PC-3 (cell line): Measurements from ENCODE around the gene S100Z. TPM values are rescaled to one million over a fixed set of nuclear protein-coding genes. Genes with fewer than 3 reads are reported as not detected.

ENCODE experiments used
- ATAC-seq: fragments of 200-7000 bp; cut with Tn5 transposase; 2 replicates; pipeline ENCODE4 v1.9.1; 2020; ENCODE audit warnings: mild to moderate bottlenecking, moderate library complexity
- BruUV-seq: library from RNA; stranded (reverse); fragments of 400-500 nt; replicated peaks from 2 replicates; lab custom pipeline; 2021; lab: Mats Ljungman, UMichigan
- CTCF ChIA-PET: fragments of 300-600 bp; sonication (Branson Sonifier 250); formaldehyde crosslinking; loops from one replicate; lab custom pipeline; 2022; ENCODE audit warnings: antibody characterized with exemption; lab: Charles Lee
- POLR2A ChIA-PET: fragments of 300-600 bp; sonication (Branson Sonifier 250); formaldehyde crosslinking; loops from one replicate; lab custom pipeline; 2022; ENCODE audit warnings: antibody characterized with exemption; ENCODE audit not compliant: unreplicated experiment; lab: Charles Lee
- DNase-seq: peaks from one replicate; pipeline ENCODE4 v3.0.0-alpha.2; 2015
- H2AFZ ChIP-seq: fragments of 300-600 bp; sonication (generic); 2 replicates; pipeline ENCODE4 v1.6.0; 2016; ENCODE audit warnings: antibody characterized with exemption, low read length
- H3F3A ChIP-seq: fragments of 300-600 bp; sonication (generic); one replicate; pipeline ENCODE4 v1.6.0; 2017; ENCODE audit warnings: antibody characterized with exemption, low read length, control low read depth, mild to moderate bottlenecking; ENCODE audit not compliant: unreplicated experiment
- H3K27ac ChIP-seq: fragments of 300-600 bp; sonication (generic); 2 replicates; pipeline ENCODE4 v1.5.1; 2016; ENCODE audit warnings: mild to moderate bottlenecking, low read length
- H3K27me3 ChIP-seq: fragments of 300-600 bp; sonication (generic); 2 replicates; pipeline ENCODE4 v1.6.1; 2016; ENCODE audit warnings: low read length, mixed read lengths
- H3K36me3 ChIP-seq: fragments of 300-600 bp; sonication (generic); 2 replicates; pipeline ENCODE4 v1.6.1; 2016; ENCODE audit warnings: low read depth, mixed run types, low read length, mixed read lengths
- H3K4me1 ChIP-seq: fragments of 300-600 bp; sonication (generic); 2 replicates; pipeline ENCODE4 v1.5.1; 2016; ENCODE audit warnings: low read length; ENCODE audit not compliant: insufficient read depth
- H3K4me2 ChIP-seq: fragments of 300-600 bp; sonication (generic); 2 replicates; pipeline ENCODE4 v1.6.0; 2016; ENCODE audit warnings: low read length
- H3K4me3 ChIP-seq: fragments of 300-600 bp; sonication (generic); 2 replicates; pipeline ENCODE4 v1.5.1; 2016; ENCODE audit warnings: mild to moderate bottlenecking, low read length, mixed read lengths
- H3K79me2 ChIP-seq: fragments of 300-600 bp; sonication (generic); 2 replicates; pipeline ENCODE4 v1.6.1; 2017; ENCODE audit warnings: low read length, mixed read lengths
- H3K9ac ChIP-seq: fragments of 300-600 bp; sonication (generic); 2 replicates; pipeline ENCODE4 v1.6.0; 2016; ENCODE audit warnings: mild to moderate bottlenecking, low read length
- H3K9me2 ChIP-seq: fragments of 300-600 bp; sonication (generic); replicated peaks from 2 replicates; pipeline ENCODE4 v1.6.1; 2016; ENCODE audit warnings: mixed run types, low read length, mixed read lengths
- H3K9me3 ChIP-seq: fragments of 300-600 bp; sonication (generic); 2 replicates; pipeline ENCODE4 v1.6.1; 2016; ENCODE audit warnings: low read length, mixed read lengths
- H4K20me1 ChIP-seq: fragments of 300-600 bp; sonication (generic); 2 replicates; pipeline ENCODE4 v1.6.1; 2016; ENCODE audit warnings: low read length, mixed read lengths
- EZH2 ChIP-seq: fragments of 300-600 bp; sonication (generic); IDR thresholded peaks from one replicate; pipeline ENCODE4 v1.6.1; 2017; ENCODE audit warnings: antibody characterized with exemption, mild to moderate bottlenecking, low read length; ENCODE audit not compliant: unreplicated experiment
- EZH2phosphoT487 ChIP-seq: fragments of 300-600 bp; sonication (generic); IDR thresholded peaks from 2 replicates; pipeline ENCODE4 v1.6.1; 2018; ENCODE audit warnings: mild to moderate bottlenecking, antibody characterized with exemption, low read length, borderline replicate concordance
- intact Hi-C: fragments of 100-400 bp; cut with micrococcal nuclease; formaldehyde crosslinking; loops from 2 replicates; pipeline ENCODE4 v1.9.0; 2023
- total RNA-seq: library from RNA; depleted of rRNA; stranded (reverse); fragments of >200 nt; gene quantifications from 2 replicates; pipeline ENCODE4 v1.2.3, GENCODE V29; 2014
- TF ChIP-seq, protein P1 (sequence below): fragments of 300-600 bp; sonication (generic); conservative IDR thresholded peaks from 2 replicates; pipeline ENCODE4 v1.5.1; 2017; ENCODE audit warnings: antibody characterized with exemption, low read depth, mild to moderate bottlenecking, low read length

S100Z gene
- total RNA-seq, 1 experiment from 2014 or later, result 0.11 TPM

DNA sequence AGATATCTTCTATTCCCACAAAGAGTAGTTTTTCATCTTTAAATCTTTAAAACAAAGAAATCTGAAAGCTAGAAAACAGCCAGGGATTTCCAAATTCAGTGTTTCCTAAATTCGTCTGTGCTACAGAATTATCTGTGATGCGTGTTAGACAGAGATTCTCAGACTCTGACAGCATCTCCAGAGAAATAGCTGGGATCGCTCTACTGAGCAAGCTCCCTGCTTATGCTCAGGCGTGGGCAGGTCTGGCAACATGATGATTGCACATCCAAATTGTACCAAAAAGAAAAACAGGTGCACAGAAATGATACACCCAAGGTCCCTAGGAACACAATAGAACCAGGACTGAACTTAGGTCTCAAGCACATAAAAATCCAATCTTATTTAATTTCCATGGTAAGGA, 80.3 kb downstream of the S100Z start:
- Histone ChIP-seq H3K36me3 (no peaks in the 10 kb centered on the region), H3K79me2 (no peaks in the 10 kb centered on the region), H3K27me3 (peaks cover 26% of the 10 kb centered on the region), H3K4me3 (no peak overlapping the region), H3K4me1 (no peaks in the 10 kb centered on the region), H3K27ac (no peak overlapping the region), H2AFZ (no peak overlapping the region), H3K4me2 (no peak overlapping the region), H4K20me1 (no peaks in the 10 kb centered on the region), H3F3A (no peaks in the 10 kb centered on the region), H3K9me2 (no peaks in the 10 kb centered on the region), H3K9me3 (no peaks in the 10 kb centered on the region), H3K9ac (no peak overlapping the region)
- ATAC-seq (no peak), DNase-seq (no peak)
- ChIA-PET POLR2A (no interaction called here), CTCF (no interaction called here)
- intact Hi-C loops, result no loop called here
- TF ChIP-seq, protein P1, sequence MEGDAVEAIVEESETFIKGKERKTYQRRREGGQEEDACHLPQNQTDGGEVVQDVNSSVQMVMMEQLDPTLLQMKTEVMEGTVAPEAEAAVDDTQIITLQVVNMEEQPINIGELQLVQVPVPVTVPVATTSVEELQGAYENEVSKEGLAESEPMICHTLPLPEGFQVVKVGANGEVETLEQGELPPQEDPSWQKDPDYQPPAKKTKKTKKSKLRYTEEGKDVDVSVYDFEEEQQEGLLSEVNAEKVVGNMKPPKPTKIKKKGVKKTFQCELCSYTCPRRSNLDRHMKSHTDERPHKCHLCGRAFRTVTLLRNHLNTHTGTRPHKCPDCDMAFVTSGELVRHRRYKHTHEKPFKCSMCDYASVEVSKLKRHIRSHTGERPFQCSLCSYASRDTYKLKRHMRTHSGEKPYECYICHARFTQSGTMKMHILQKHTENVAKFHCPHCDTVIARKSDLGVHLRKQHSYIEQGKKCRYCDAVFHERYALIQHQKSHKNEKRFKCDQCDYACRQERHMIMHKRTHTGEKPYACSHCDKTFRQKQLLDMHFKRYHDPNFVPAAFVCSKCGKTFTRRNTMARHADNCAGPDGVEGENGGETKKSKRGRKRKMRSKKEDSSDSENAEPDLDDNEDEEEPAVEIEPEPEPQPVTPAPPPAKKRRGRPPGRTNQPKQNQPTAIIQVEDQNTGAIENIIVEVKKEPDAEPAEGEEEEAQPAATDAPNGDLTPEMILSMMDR, result no peak
- TF ChIP-seq EZH2phosphoT487 (no peak), EZH2 (no peak)
- no TSS peak for BruUV-seq

DNA sequence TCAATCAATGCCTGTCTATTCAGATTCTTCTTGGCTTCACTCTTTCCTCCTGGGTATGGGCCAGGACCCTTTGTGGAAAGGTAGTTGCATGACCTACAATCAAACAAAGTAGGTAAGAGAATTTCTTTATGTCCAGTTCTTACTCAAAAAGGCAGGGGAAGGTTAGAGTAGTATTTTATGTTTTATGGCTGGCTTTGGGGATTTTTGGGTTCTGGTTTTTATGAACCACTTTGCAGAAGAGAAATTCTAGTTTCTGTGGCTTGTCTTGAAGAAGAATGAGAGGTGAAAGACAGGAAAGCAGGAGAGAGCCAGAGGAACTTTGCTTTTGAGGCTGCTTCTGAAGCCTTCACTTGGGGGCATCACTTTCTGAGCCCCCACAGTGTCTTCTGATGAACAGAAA, 88.4 kb downstream of the S100Z start:
- ATAC-seq (no peak), DNase-seq (no peak)
- Histone ChIP-seq H4K20me1 (no peaks in the 10 kb centered on the region), H3K36me3 (no peaks in the 10 kb centered on the region), H3K9me2 (no peaks in the 10 kb centered on the region), H3K27ac (no peak overlapping the region), H3K79me2 (no peaks in the 10 kb centered on the region), H3K4me2 (no peak overlapping the region), H3K27me3 (no peaks in the 10 kb centered on the region), H2AFZ (no peak overlapping the region), H3K4me1 (no peaks in the 10 kb centered on the region), H3F3A (no peaks in the 10 kb centered on the region), H3K4me3 (no peak overlapping the region), H3K9me3 (no peaks in the 10 kb centered on the region), H3K9ac (no peak overlapping the region)
- TF ChIP-seq, protein P1, result no peak
- TF ChIP-seq EZH2, result no peak
- intact Hi-C loops, result no loop called here
- ChIA-PET POLR2A (no interaction called here), CTCF (no interaction called here)
- no TSS peak for BruUV-seq

DNA sequence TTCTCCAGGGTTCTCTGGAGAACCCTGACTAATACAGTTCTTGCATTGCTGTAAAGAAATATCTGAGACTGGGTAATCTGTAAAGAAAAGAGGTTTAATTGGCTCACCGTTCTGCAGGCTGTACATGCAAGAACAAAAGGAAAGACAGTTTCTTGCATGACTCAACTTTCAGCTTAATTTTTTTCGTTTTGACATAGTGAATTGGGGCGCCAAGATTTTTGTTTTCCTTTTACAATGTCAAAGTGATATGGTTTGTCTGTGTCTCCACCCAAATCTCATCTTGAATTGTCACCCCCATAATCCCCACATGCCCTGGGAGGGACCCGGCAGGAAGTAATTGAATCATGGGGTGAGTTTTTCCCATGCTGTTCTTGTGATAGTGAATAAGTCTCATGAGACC, 91.2 kb downstream of the S100Z start:
- CTCF ChIA-PET, result no interaction called here
- Histone ChIP-seq H3F3A (no peaks in the 10 kb centered on the region), H3K79me2 (no peaks in the 10 kb centered on the region), H3K9me3 (no peaks in the 10 kb centered on the region), H3K27me3 (no peaks in the 10 kb centered on the region), H3K4me1 (no peaks in the 10 kb centered on the region), H3K4me3 (no peak overlapping the region), H3K27ac (no peak overlapping the region), H2AFZ (no peak overlapping the region), H3K9me2 (no peaks in the 10 kb centered on the region), H3K4me2 (no peak overlapping the region), H3K9ac (no peak overlapping the region), H3K36me3 (no peaks in the 10 kb centered on the region), H4K20me1 (no peaks in the 10 kb centered on the region)
- POLR2A ChIA-PET, result no interaction called here
- ATAC-seq (no peak), DNase-seq (no peak)
- TF ChIP-seq, protein P1, result no peak
- TF ChIP-seq EZH2 (no peak), EZH2phosphoT487 (no peak)
- no TSS peak for BruUV-seq
- intact Hi-C loops, result no loop called here
